ENCODE results near the gene SLC9A8. TPM values are rescaled to one million over a fixed set of nuclear protein-coding genes. Genes with fewer than 3 reads are reported as not detected.

Gene SLC9A8
- total and polyA plus RNA-seq, 2 of the 4 experiments (the other 2 are of a cell fraction): 4.1 to 5.0 TPM

- H3K4me2 ChIP-seq (ENCODE audit: low read depth, low read length): no peak overlapping the region
- no peak for TF ChIP-seq RCOR1 (IDR thresholded peaks at IDR 0.05; ENCODE audit: insufficient replicate concordance, low read length)
- no peak for TF ChIP-seq MXI1 (IDR thresholded peaks at IDR 0.05; ENCODE audit: borderline replicate concordance, low read depth, low read length)
- no peak for TF ChIP-seq CEBPB (IDR thresholded peaks at IDR 0.05; ENCODE audit: low read depth, low read length)
- TF ChIP-seq NFE2L2 (IDR thresholded peaks at IDR 0.05; ENCODE audit: low read depth, low read length): no peak
- no peak for TF ChIP-seq SMC3 (IDR thresholded peaks at IDR 0.05; ENCODE audit: low read depth, low read length)
- TF ChIP-seq ELK1 (IDR thresholded peaks at IDR 0.05; ENCODE audit: borderline replicate concordance, low read depth, low read length): no peak
- TF ChIP-seq USF2 (IDR thresholded peaks at IDR 0.05; ENCODE audit: low read depth, low read length): no peak
- no peak for TF ChIP-seq MAFK (IDR thresholded peaks at IDR 0.05; ENCODE audit: low read depth, low read length)
- TF ChIP-seq RFX5 (IDR thresholded peaks at IDR 0.05; ENCODE audit: low read depth, low read length): no peak
- no peak overlapping the region for H2AK9ac ChIP-seq (replicated peaks; ENCODE audit: low read depth, low read length, poor library complexity)
- no peak overlapping the region for H3K27ac ChIP-seq (ENCODE audit: insufficient read depth, low read length)
- no peak for DNase-seq
- no peaks in the 10 kb centered on the region for H3K79me1 ChIP-seq (ENCODE audit: low read depth in 1 of 2, low read length in 2 of 2)
- intact Hi-C loops (cut with micrococcal nuclease) (no loop called here), dilution Hi-C loops (cut with HindIII; ENCODE audit: low sequenced_read_pairs, unreplicated experiment) (no loop called here), in situ Hi-C loops (cut with MboI; ENCODE audit: low sequenced_read_pairs) (loop anchor here (25.0 kb wide), 1 partner anchor 514 kb away; no protein-coding TSS in a partner anchor)
- no peak overlapping the region for H3K9ac ChIP-seq (ENCODE audit: low read depth, low read length)
- CTCF ChIA-PET: interaction anchor here (0.7 to 1.6 kb wide), 2 partner anchors 235 to 241 kb away, joined by 4 to 7 read pairs; no protein-coding TSS in a partner anchor
- no peak overlapping the region for H3K56ac ChIP-seq (ENCODE audit: extremely low read depth, insufficient read depth, low read length)
- H3K14ac ChIP-seq (replicated peaks; ENCODE audit: low read depth, low read length): no peak overlapping the region
- H3K9me3 ChIP-seq (ENCODE audit: control insufficient read depth, insufficient read depth, low read length): no peaks in the 10 kb centered on the region
- no peak overlapping the region for H4K5ac ChIP-seq (ENCODE audit: low read depth, low read length)
- no peak overlapping the region for H3K18ac ChIP-seq (ENCODE audit: low read depth, low read length)
- H2AK5ac ChIP-seq (ENCODE audit: low read depth, low read length): peak overlapping the region; percentile 26; the same call in 1 of the 2 replicates
- no TSS peak for BruUV-seq (replicated peaks)
- no peak overlapping the region for H2BK15ac ChIP-seq (ENCODE audit: low read depth, low read length)
- peaks cover 8% of the 10 kb centered on the region for H3K4me1 ChIP-seq (ENCODE audit: control insufficient read depth, insufficient read depth, low read length)
- no peak for ATAC-seq (ENCODE audit: low read depth)
- no peak overlapping the region for H2BK20ac ChIP-seq (ENCODE audit: low read depth, low read length)
- POLR2A ChIA-PET (ENCODE audit: unreplicated experiment): no interaction called here
- H3K4ac ChIP-seq (ENCODE audit: low read depth, low read length): no peak overlapping the region
- no peaks in the 10 kb centered on the region; the same call in 1 of the 2 replicates for H4K20me1 ChIP-seq (ENCODE audit: insufficient read depth, low read length)
- no peak overlapping the region for H2BK120ac ChIP-seq (ENCODE audit: low read depth, low read length)
- no peak overlapping the region for H4K91ac ChIP-seq (ENCODE audit: insufficient read depth, low read depth, low read length)
- H2AFZ ChIP-seq (replicated peaks; ENCODE audit: low read length, poor library complexity): no peak overlapping the region
- H4K8ac ChIP-seq (ENCODE audit: low read depth in 2 of 2, low read length in 2 of 2): no peak overlapping the region
- H3K36me3 ChIP-seq (ENCODE audit: control insufficient read depth, insufficient read depth, low read length): peaks cover 22% of the 10 kb centered on the region
- no peaks in the 10 kb centered on the region for H3K27me3 ChIP-seq (ENCODE audit: control insufficient read depth, insufficient read depth, low read length)
- no peak overlapping the region for H3K23ac ChIP-seq (ENCODE audit: low read depth, low read length)
- peaks cover 9% of the 10 kb centered on the region for H3K9me1 ChIP-seq (ENCODE audit: insufficient read depth, low read length)
- WGBS, 2 experiments (ENCODE audit: extremely low coverage in 2 of 2, insufficient read length in 1 of 2): 100% methylated on average over 1 of the region's 3 CpGs; no CpG with 5 or more reads in 1 of the 2 experiments
- H3K4me3 ChIP-seq (ENCODE audit: insufficient read depth, low read depth, low read length): no peak overlapping the region
- no peak overlapping the region for H2BK5ac ChIP-seq (ENCODE audit: low read depth, low read length, poor library complexity, severe bottlenecking)
Measured at GRCh38 chr20:49851231-49851705, 38.6 kb downstream of the SLC9A8 start.
